HG03432 (cell line): ENCODE measurements around the gene GRPEL2.
"Not testable (repeated sequence)": the region's sequence is repeated elsewhere in the genome, so short reads cannot be mapped to it uniquely, and the experiment has no call there.

Source experiments
- ATAC-seq: cut with Tn5 transposase; IDR thresholded peaks from one replicate; pipeline ENCODE4 v1.9.1; 2021; ENCODE audit warnings: mild to moderate bottlenecking, moderate library complexity; ENCODE audit not compliant: unreplicated experiment

The GRPEL2 gene

GRCh38 chr5:149392718-149393117 lies 47.4 kb downstream of the GRPEL2 start:
- ATAC-seq = no peak

- not testable (repeated sequence) for ATAC-seq
These were observed 49.7 kb downstream of the GRPEL2 start for GRCh38 chr5:149394996-149395395.

- ATAC-seq = no peak
These were observed 52.2 kb downstream of the GRPEL2 start for GRCh38 chr5:149397530-149397929.

- not testable (repeated sequence) for ATAC-seq
These were observed 53.5 kb downstream of the GRPEL2 start for GRCh38 chr5:149398747-149399266.

GRCh38 chr5:149399775-149400174 lies 54.5 kb downstream of the GRPEL2 start:
- no peak for ATAC-seq

GRCh38 chr5:149400304-149400703 lies 55.0 kb downstream of the GRPEL2 start:
- ATAC-seq = no peak

GRCh38 chr5:149401051-149401450 lies 55.8 kb downstream of the GRPEL2 start:
- no peak for ATAC-seq

- ATAC-seq = no peak
These were observed 57.0 kb downstream of the GRPEL2 start for GRCh38 chr5:149402291-149402690.
